ENCODE results near the gene PLEKHA1.
A peak's percentile ranks its signal among the peaks of the same experiment; 100 is the strongest.

Gene PLEKHA1

DNA sequence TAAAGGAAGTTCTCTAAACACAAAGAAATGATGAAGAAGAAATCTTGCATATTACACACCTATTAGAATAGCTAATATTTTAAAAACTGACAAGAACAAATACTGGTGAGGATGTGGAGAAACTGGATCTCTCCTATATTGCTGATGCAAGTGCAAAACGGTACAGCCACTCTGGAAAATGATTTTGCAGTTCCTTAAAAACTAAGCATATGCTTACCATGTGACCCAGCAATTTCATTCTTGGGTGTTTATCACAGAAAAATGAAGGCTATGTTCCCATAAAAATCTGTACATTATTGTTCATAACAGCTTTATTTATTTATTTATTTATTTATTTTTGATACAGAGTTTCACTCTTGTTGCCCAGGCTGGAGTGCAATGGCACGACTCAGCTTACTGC lies 14.9 kb upstream of the PLEKHA1 start:
- Histone ChIP-seq H3K36me3 (replicated peaks in 1 of 2; ENCODE audit: control insufficient read depth in 2 of 2, insufficient read depth in 2 of 2, low read length in 2 of 2) (no peaks in the 10 kb centered on the region), H2AFZ (ENCODE audit: low read length) (no peak overlapping the region), H2BK120ac (ENCODE audit: low read depth, low read length) (no peak overlapping the region), H3K79me1 (ENCODE audit: low read depth, low read length) (no peaks in the 10 kb centered on the region), H3K14ac (ENCODE audit: low read length) (no peak overlapping the region), H3K9me3 (replicated peaks in 1 of 2; ENCODE audit: control insufficient read depth in 2 of 2, insufficient read depth in 1 of 2, low read depth in 1 of 2, low read length in 2 of 2) (peaks cover 3 to 4% of the 10 kb centered on the region in 2 donors), H2BK15ac (ENCODE audit: low read length) (no peak overlapping the region), H3K18ac (ENCODE audit: low read length) (no peak overlapping the region), H3K27me3 (ENCODE audit: control insufficient read depth in 3 of 3, insufficient read depth in 3 of 3, low read depth in 1 of 3, low read length in 3 of 3) (no peaks in the 10 kb centered on the region), H2BK5ac (ENCODE audit: low read length) (no peak overlapping the region), H3K4ac (ENCODE audit: low read length) (no peak overlapping the region), H3K4me1 (ENCODE audit: control insufficient read depth in 2 of 2, insufficient read depth in 1 of 2, low read depth in 1 of 2, low read length in 2 of 2) (peaks cover 0 to 9% of the 10 kb centered on the region in 2 donors), H3K4me2 (ENCODE audit: insufficient read depth, low read length, poor library complexity, severe bottlenecking) (no peak overlapping the region), H2BK12ac (ENCODE audit: low read length) (no peak overlapping the region), H2AK5ac (ENCODE audit: low read depth, low read length) (no peak overlapping the region), H3K27ac (replicated peaks; ENCODE audit: low read length) (no peak overlapping the region), H3K4me3 (ENCODE audit: low read length in 2 of 2) (no peak overlapping the region), H3K9ac (ENCODE audit: low read depth, low read length, poor library complexity) (no peak overlapping the region), H4K91ac (ENCODE audit: low read depth, low read length, poor library complexity) (no peak overlapping the region), H3K23ac (ENCODE audit: low read depth, low read length, poor library complexity) (no peak overlapping the region), H4K8ac (ENCODE audit: low read depth, low read length) (no peak overlapping the region)
- no CpG with 5 or more reads among the region's 2 CpGs for WGBS, 2 donors (ENCODE audit: extremely low coverage in 2 of 2, insufficient read length in 2 of 2, insufficient replicate concordance in 1 of 2)
- DNase-seq (ENCODE audit: low spot score) = no peak

DNA sequence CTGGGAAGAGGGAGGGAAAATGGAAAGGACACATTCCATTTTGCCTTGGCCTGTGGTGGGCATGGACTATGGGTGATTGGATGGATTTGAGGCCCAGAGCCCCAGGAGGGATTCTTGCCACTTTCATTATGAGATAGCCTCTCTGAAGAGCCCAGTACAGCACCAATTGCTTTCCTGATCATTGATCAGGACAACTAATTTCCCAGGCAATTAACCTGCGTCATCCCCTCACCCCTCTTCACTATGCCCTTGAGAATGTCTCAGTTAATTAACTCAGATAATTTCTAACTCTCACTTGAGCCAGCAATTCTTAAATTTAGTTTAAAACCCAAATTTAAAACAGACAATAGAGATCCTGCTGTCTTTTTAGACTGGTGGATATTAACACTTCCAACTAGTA lies 13.5 kb upstream of the PLEKHA1 start:
- H2BK120ac ChIP-seq (ENCODE audit: low read depth, low read length) = no peak overlapping the region
- no peak overlapping the region for H3K4me2 ChIP-seq (ENCODE audit: insufficient read depth, low read length, poor library complexity, severe bottlenecking)
- no peak overlapping the region for H3K23ac ChIP-seq (ENCODE audit: low read depth, low read length, poor library complexity)
- H2AK5ac ChIP-seq (ENCODE audit: low read depth, low read length) = no peak overlapping the region
- no peaks in the 10 kb centered on the region for H3K36me3 ChIP-seq (replicated peaks in 1 of 2; ENCODE audit: control insufficient read depth in 2 of 2, insufficient read depth in 2 of 2, low read length in 2 of 2)
- no peak overlapping the region for H3K27ac ChIP-seq (replicated peaks; ENCODE audit: low read length)
- H3K14ac ChIP-seq (ENCODE audit: low read length) = no peak overlapping the region
- H3K9me3 ChIP-seq (replicated peaks in 1 of 2; ENCODE audit: control insufficient read depth in 2 of 2, insufficient read depth in 1 of 2, low read depth in 1 of 2, low read length in 2 of 2) = peaks cover 3 to 4% of the 10 kb centered on the region in 2 donors
- H3K79me1 ChIP-seq (ENCODE audit: low read depth, low read length) = no peaks in the 10 kb centered on the region
- peaks cover 0 to 9% of the 10 kb centered on the region in 2 donors for H3K4me1 ChIP-seq (ENCODE audit: control insufficient read depth in 2 of 2, insufficient read depth in 1 of 2, low read depth in 1 of 2, low read length in 2 of 2)
- no peak overlapping the region for H3K4me3 ChIP-seq (ENCODE audit: low read length in 2 of 2)
- no peak overlapping the region for H4K91ac ChIP-seq (ENCODE audit: low read depth, low read length, poor library complexity)
- H2BK15ac ChIP-seq (ENCODE audit: low read length) = no peak overlapping the region
- no peaks in the 10 kb centered on the region for H3K27me3 ChIP-seq (ENCODE audit: control insufficient read depth in 3 of 3, insufficient read depth in 3 of 3, low read depth in 1 of 3, low read length in 3 of 3)
- H2BK12ac ChIP-seq (ENCODE audit: low read length) = no peak overlapping the region
- H3K9ac ChIP-seq (ENCODE audit: low read depth, low read length, poor library complexity) = no peak overlapping the region
- no peak overlapping the region for H4K8ac ChIP-seq (ENCODE audit: low read depth, low read length)
- DNase-seq (ENCODE audit: low spot score) = no peak
- H3K18ac ChIP-seq (ENCODE audit: low read length) = no peak overlapping the region
- WGBS, 2 donors (ENCODE audit: extremely low coverage in 2 of 2, insufficient read length in 2 of 2, insufficient replicate concordance in 1 of 2) = no CpG with 5 or more reads among the region's 1 CpG
- no peak overlapping the region for H3K4ac ChIP-seq (ENCODE audit: low read length)
- H2AFZ ChIP-seq (ENCODE audit: low read length) = no peak overlapping the region
- no peak overlapping the region for H2BK5ac ChIP-seq (ENCODE audit: low read length)

DNA sequence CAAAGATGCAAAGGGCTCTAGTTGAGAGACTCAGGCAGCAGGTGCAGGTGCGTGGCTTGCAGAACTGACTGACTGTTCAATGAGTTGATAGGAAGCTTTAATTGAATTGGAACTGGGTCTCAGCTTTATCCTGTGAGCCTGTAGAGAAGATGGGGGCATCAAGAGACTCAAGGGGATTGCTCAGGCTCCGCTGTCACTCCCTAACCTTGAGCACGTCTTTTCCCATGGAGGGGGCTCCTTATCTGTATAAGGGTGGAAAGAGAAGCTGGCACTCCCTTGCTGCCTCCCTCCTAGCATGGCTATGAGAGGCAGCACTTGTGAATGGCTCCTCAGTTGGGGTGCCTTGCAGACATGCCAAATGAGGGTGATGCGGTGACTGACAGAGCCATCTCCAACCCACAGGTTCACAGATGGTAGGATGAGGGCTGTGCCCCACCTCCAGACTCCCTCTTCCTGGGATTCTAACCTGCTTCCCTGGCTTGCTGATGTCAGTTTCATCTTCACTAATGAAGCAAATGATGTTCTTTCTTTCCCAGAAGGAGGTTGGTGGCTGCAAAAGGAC lies 12.4 kb upstream of the PLEKHA1 start:
- H4K8ac ChIP-seq (ENCODE audit: low read depth, low read length) = no peak overlapping the region
- H3K4me3 ChIP-seq (ENCODE audit: low read length in 2 of 2) = no peak overlapping the region

DNA sequence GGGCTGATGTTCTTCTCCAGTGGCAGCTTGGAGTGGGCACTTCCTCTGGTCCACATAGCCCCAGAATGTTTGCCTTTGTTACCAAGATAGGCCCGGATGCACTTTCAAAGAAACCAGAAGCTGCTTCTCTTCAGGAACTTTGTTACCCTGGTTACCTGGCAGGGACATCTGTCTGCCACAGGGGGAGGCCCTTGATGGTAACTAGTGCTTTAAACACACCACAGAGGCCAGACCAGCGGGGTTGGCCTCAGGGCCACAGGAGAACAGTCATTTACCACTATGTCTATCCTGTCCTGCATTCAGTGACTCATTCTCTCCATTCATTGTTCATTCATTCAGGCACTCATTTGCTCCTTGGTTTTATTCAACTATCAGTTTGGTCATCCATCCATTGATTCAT lies 11.9 kb upstream of the PLEKHA1 start:
- Histone ChIP-seq H3K4me1 (ENCODE audit: control insufficient read depth in 2 of 2, insufficient read depth in 1 of 2, low read depth in 1 of 2, low read length in 2 of 2) (peaks cover 0 to 9% of the 10 kb centered on the region in 2 donors), H3K14ac (ENCODE audit: low read length) (no peak overlapping the region), H3K27ac (replicated peaks; ENCODE audit: low read length) (no peak overlapping the region), H3K9ac (ENCODE audit: low read depth, low read length, poor library complexity) (no peak overlapping the region), H3K4me2 (ENCODE audit: insufficient read depth, low read length, poor library complexity, severe bottlenecking) (no peak overlapping the region), H2BK12ac (ENCODE audit: low read length) (no peak overlapping the region), H4K91ac (ENCODE audit: low read depth, low read length, poor library complexity) (no peak overlapping the region), H3K4me3 (ENCODE audit: low read length in 2 of 2) (no peak overlapping the region), H2BK120ac (ENCODE audit: low read depth, low read length) (no peak overlapping the region), H3K79me1 (ENCODE audit: low read depth, low read length) (no peaks in the 10 kb centered on the region), H2AFZ (ENCODE audit: low read length) (no peak overlapping the region), H2BK5ac (ENCODE audit: low read length) (no peak overlapping the region), H2AK5ac (ENCODE audit: low read depth, low read length) (no peak overlapping the region), H3K36me3 (replicated peaks in 1 of 2; ENCODE audit: control insufficient read depth in 2 of 2, insufficient read depth in 2 of 2, low read length in 2 of 2) (no peaks in the 10 kb centered on the region), H3K23ac (ENCODE audit: low read depth, low read length, poor library complexity) (no peak overlapping the region), H3K18ac (ENCODE audit: low read length) (no peak overlapping the region), H3K4ac (ENCODE audit: low read length) (no peak overlapping the region), H3K27me3 (ENCODE audit: control insufficient read depth in 3 of 3, insufficient read depth in 3 of 3, low read depth in 1 of 3, low read length in 3 of 3) (no peaks in the 10 kb centered on the region), H4K8ac (ENCODE audit: low read depth, low read length) (no peak overlapping the region), H3K9me3 (replicated peaks in 1 of 2; ENCODE audit: control insufficient read depth in 2 of 2, insufficient read depth in 1 of 2, low read depth in 1 of 2, low read length in 2 of 2) (peaks cover 6 to 15% of the 10 kb centered on the region in 2 donors), H2BK15ac (ENCODE audit: low read length) (no peak overlapping the region)
- no CpG with 5 or more reads among the region's 2 CpGs for whole genome bisulfite sequencing, 2 donors (ENCODE audit: extremely low coverage in 2 of 2, insufficient read length in 2 of 2, insufficient replicate concordance in 1 of 2)
- DNase-seq (ENCODE audit: low spot score) = no peak

More for the DNA sequence above, 12.4 kb upstream of the PLEKHA1 start:
- no peak overlapping the region for H3K14ac ChIP-seq (ENCODE audit: low read length)
- H3K36me3 ChIP-seq (replicated peaks in 1 of 2; ENCODE audit: control insufficient read depth in 2 of 2, insufficient read depth in 2 of 2, low read length in 2 of 2) = no peaks in the 10 kb centered on the region
- H3K9me3 ChIP-seq (replicated peaks in 1 of 2; ENCODE audit: control insufficient read depth in 2 of 2, insufficient read depth in 1 of 2, low read depth in 1 of 2, low read length in 2 of 2) = peaks cover 3 to 10% of the 10 kb centered on the region in 2 donors
- no peak overlapping the region for H3K18ac ChIP-seq (ENCODE audit: low read length)
- H3K27ac ChIP-seq (replicated peaks; ENCODE audit: low read length) = no peak overlapping the region
- peak overlapping the region; percentile 3 for H2BK15ac ChIP-seq (ENCODE audit: low read length)
- H3K4ac ChIP-seq (ENCODE audit: low read length) = no peak overlapping the region
- no peak overlapping the region for H3K9ac ChIP-seq (ENCODE audit: low read depth, low read length, poor library complexity)
- no peak overlapping the region for H3K4me2 ChIP-seq (ENCODE audit: insufficient read depth, low read length, poor library complexity, severe bottlenecking)
- H2BK120ac ChIP-seq (ENCODE audit: low read depth, low read length) = no peak overlapping the region
- no peak overlapping the region for H2BK12ac ChIP-seq (ENCODE audit: low read length)
- H2BK5ac ChIP-seq (ENCODE audit: low read length) = no peak overlapping the region
- no peaks in the 10 kb centered on the region for H3K27me3 ChIP-seq (ENCODE audit: control insufficient read depth in 3 of 3, insufficient read depth in 3 of 3, low read depth in 1 of 3, low read length in 3 of 3)
- H2AFZ ChIP-seq (ENCODE audit: low read length) = no peak overlapping the region
- no peak overlapping the region for H2AK5ac ChIP-seq (ENCODE audit: low read depth, low read length)
- no CpG with 5 or more reads among the region's 4 CpGs for WGBS, 2 donors (ENCODE audit: extremely low coverage in 2 of 2, insufficient read length in 2 of 2, insufficient replicate concordance in 1 of 2)
- H4K91ac ChIP-seq (ENCODE audit: low read depth, low read length, poor library complexity) = no peak overlapping the region
- peaks cover 0 to 9% of the 10 kb centered on the region in 2 donors for H3K4me1 ChIP-seq (ENCODE audit: control insufficient read depth in 2 of 2, insufficient read depth in 1 of 2, low read depth in 1 of 2, low read length in 2 of 2)
- no peaks in the 10 kb centered on the region for H3K79me1 ChIP-seq (ENCODE audit: low read depth, low read length)
- no peak overlapping the region for H3K23ac ChIP-seq (ENCODE audit: low read depth, low read length, poor library complexity)
- no peak for DNase-seq (ENCODE audit: low spot score)

Data from neuronal stem cell (in vitro differentiated cells).